CD4-positive, alpha-beta T cell (primary cell): ENCODE results near the gene ARRDC2. TPM values are rescaled to one million over a fixed set of nuclear protein-coding genes. Genes with fewer than 3 reads are reported as not detected.

Experiments
- ATAC-seq: fragments of 200-7000 bp; cut with Tn5 transposase; one replicate; pipeline ENCODE4 v1.10.0; 2022; ENCODE audit warnings: mild to moderate bottlenecking; ENCODE audit not compliant: poor library complexity
- CTCF ChIA-PET: fragments of 350-600 bp; sonication (Branson Sonifier 250); formaldehyde crosslinking; loops from one replicate; lab custom pipeline; 2021; ENCODE audit warnings: antibody characterized with exemption, inconsistent platforms; lab: Charles Lee
- POLR2A ChIA-PET: fragments of 350-600 bp; sonication (Branson Sonifier 250); formaldehyde crosslinking; loops from one replicate; lab custom pipeline; 2021; ENCODE audit warnings: antibody characterized with exemption, inconsistent platforms; lab: Charles Lee
- DNase-seq, 14 experiments: peaks; one replicate each; pipeline ENCODE4 v3.0.0-alpha.2; 2013 to 2020; ENCODE audit warnings: mixed read lengths in 2 of 14
- H3K27ac ChIP-seq, 2 donors: one replicate each; pipeline versions ENCODE4 v1.5.1 to v1.7.0; 2013; ENCODE audit warnings: low read length in 2 of 2, low read depth in 1 of 2, mild to moderate bottlenecking in 1 of 2
- H3K27me3 ChIP-seq, 2 experiments: 1 replicate in 1 of 2; 2 replicates in 1 of 2; pipeline versions ENCODE4 v1.6.1 to v1.7.0; 2013; ENCODE audit warnings: low read length in 2 of 2, control low read depth in 1 of 2, mild to moderate bottlenecking in 1 of 2, moderate library complexity in 1 of 2; ENCODE audit not compliant: insufficient read depth in 2 of 2, control insufficient read depth in 1 of 2
- H3K36me3 ChIP-seq: one replicate; pipeline ENCODE4 v1.6.1; 2013; ENCODE audit warnings: low read length, control low read depth; ENCODE audit not compliant: insufficient read depth
- H3K4me1 ChIP-seq: one replicate; pipeline ENCODE4 v1.6.1; 2013; ENCODE audit warnings: low read length, control low read depth; ENCODE audit not compliant: insufficient read depth
- H3K4me3 ChIP-seq: one replicate; pipeline ENCODE4 v1.5.1; 2013; ENCODE audit warnings: mild to moderate bottlenecking, low read length, moderate library complexity
- H3K9me3 ChIP-seq, 2 experiments: 1 replicate in 1 of 2; 2 replicates in 1 of 2; pipeline versions ENCODE4 v1.6.1 to v1.7.0; 2013; ENCODE audit warnings: low read length in 2 of 2, mild to moderate bottlenecking in 2 of 2, control low read depth in 1 of 2, moderate library complexity in 1 of 2; ENCODE audit not compliant: control insufficient read depth in 1 of 2, insufficient read depth in 1 of 2
- H3K27ac Mint-ChIP-seq: one replicate; pipeline ENCODE4 v1.8.0; 2020; ENCODE audit warnings: mixed read lengths
- H3K27me3 Mint-ChIP-seq: one replicate; pipeline ENCODE4 v1.8.0; 2021; ENCODE audit warnings: mixed read lengths
- H3K36me3 Mint-ChIP-seq: one replicate; pipeline ENCODE4 v1.8.0; 2021; ENCODE audit warnings: low read depth, mixed read lengths
- H3K4me1 Mint-ChIP-seq: one replicate; pipeline ENCODE4 v1.8.0; 2021; ENCODE audit warnings: low read depth, mixed read lengths
- H3K4me3 Mint-ChIP-seq: one replicate; pipeline ENCODE4 v1.8.0; 2020; ENCODE audit warnings: mild to moderate bottlenecking, mixed read lengths
- H3K9me3 Mint-ChIP-seq: one replicate; pipeline ENCODE4 v1.8.0; 2020; ENCODE audit warnings: mixed read lengths
- CTCF ChIP-seq: fragments of 200-600 bp; IDR thresholded peaks from one replicate; pipeline ENCODE4 v1.8.0; 2022; ENCODE audit warnings: antibody characterized with exemption, mild to moderate bottlenecking
- intact Hi-C, 2 experiments: fragments of 100-400 bp; cut with DNase I in 1 of 2; cut with micrococcal nuclease in 1 of 2; formaldehyde crosslinking; loops; one replicate each; pipeline versions ENCODE4 v1.15.1 to v1.9.0; 2023 to 2025; cut with DNase I, micrococcal nuclease
- total RNA-seq, 174 experiments: library from RNA in 2 of 174; stranded (reverse) in 2 of 174; gene quantifications; one replicate each; pipeline ENCODE4 v1.2.3 and lab custom pipeline; 2021 to 2026

ARRDC2 gene
- total RNA-seq, 2 experiments from 2014 or later = 325 to 341 TPM

- peaks cover 6% of the 10 kb centered on the region for H3K36me3 Mint-ChIP-seq
- ChIA-PET POLR2A (interaction anchor here (0.6 to 2.7 kb wide), 21 partner anchors 13 to 280 kb away, joined by 3 to 19 read pairs (median 6); partner anchors contain the start of genes CCDC124, FCHO1, IL12RB1 and JAK3), CTCF (interaction anchor here (0.8 to 2.6 kb wide), 6 partner anchors 21 to 394 kb away, joined by 3 to 14 read pairs (median 4); partner anchors contain the start of genes CCDC124 and RPL18A)
- H3K27me3 ChIP-seq = no peaks in the 10 kb centered on the region
- H3K9me3 Mint-ChIP-seq = no peaks in the 10 kb centered on the region
- intact Hi-C loops = loop anchor here (1.0 to 5.0 kb wide), 5 partner anchors 117 to 298 kb away; partner anchors contain the start of genes RPL18A (in 2 of the 2) and PIK3R2 (in 1 of the 2)
- H3K9me3 ChIP-seq = no peaks in the 10 kb centered on the region
- peak in 2 of 14 experiments; percentile 31 to 58 for DNase-seq
- H3K4me1 ChIP-seq = peaks cover 49% of the 10 kb centered on the region
- peaks cover 28% of the 10 kb centered on the region for H3K4me1 Mint-ChIP-seq
- H3K4me3 Mint-ChIP-seq = peak overlapping the region; percentile 85
- no peak for TF ChIP-seq CTCF
- H3K4me3 ChIP-seq = peak overlapping the region; percentile 92
- no peaks in the 10 kb centered on the region for H3K36me3 ChIP-seq
- no peak for ATAC-seq
- peaks cover 4% of the 10 kb centered on the region for H3K27me3 Mint-ChIP-seq
- peak overlapping the region; percentile 91 to 95 for H3K27ac ChIP-seq
- H3K27ac Mint-ChIP-seq = peak overlapping the region; percentile 98
Observed at GRCh38 chr19:17999684-18000479, 8.1 kb upstream of the ARRDC2 start.

- Histone ChIP-seq H3K27ac (peak overlapping the region; percentile 91 to 95), H3K9me3 (no peaks in the 10 kb centered on the region), H3K4me1 (peaks cover 49% of the 10 kb centered on the region), H3K36me3 (no peaks in the 10 kb centered on the region), H3K4me3 (peak overlapping the region; percentile 92), H3K27me3 (no peaks in the 10 kb centered on the region)
- Mint-ChIP-seq H3K4me1 (peaks cover 28% of the 10 kb centered on the region), H3K27me3 (peaks cover 4% of the 10 kb centered on the region), H3K27ac (peak overlapping the region; percentile 98), H3K36me3 (peaks cover 6% of the 10 kb centered on the region), H3K4me3 (peak overlapping the region; percentile 85), H3K9me3 (no peaks in the 10 kb centered on the region)
- POLR2A ChIA-PET = interaction anchor here (0.6 to 2.7 kb wide), 28 partner anchors 10 to 304 kb away, joined by 3 to 19 read pairs (median 6); partner anchors contain the start of genes CCDC124, FCHO1, IL12RB1 and JAK3
- DNase-seq (peak in 1 of 14 experiments; percentile 10), ATAC-seq (peak; percentile 2)
- TF ChIP-seq CTCF = no peak
- CTCF ChIA-PET = interaction anchor here (0.8 to 2.6 kb wide), 6 partner anchors 21 to 395 kb away, joined by 3 to 14 read pairs (median 4); partner anchors contain the start of genes CCDC124 and RPL18A
- intact Hi-C loops = loop anchor here (2.0 to 5.0 kb wide), 3 partner anchors 117 to 152 kb away; partner anchors contain the start of genes PIK3R2 (in 1 of the 2) and RPL18A (in 1 of the 2)
Observed at GRCh38 chr19:18000480-18000914, 7.5 kb upstream of the ARRDC2 start.
